ENCODE data around the gene HERC2.
"Not testable (repeated sequence)": the region's sequence is repeated elsewhere in the genome, so short reads cannot be mapped to it uniquely, and the experiment has no call there.

HERC2 gene

GRCh38 chr15:28274635-28275034, 47.3 kb downstream of the HERC2 start:
- DNase-seq: no peak

- DNase-seq: no peak
Measured at GRCh38 chr15:28273873-28274610, 47.9 kb downstream of the HERC2 start.

- no peak for DNase-seq
Measured at GRCh38 chr15:28273468-28273867, 48.5 kb downstream of the HERC2 start.

GRCh38 chr15:28272587-28272986, 49.4 kb downstream of the HERC2 start:
- no peak for DNase-seq

- no peak for DNase-seq
Measured at GRCh38 chr15:28271697-28272260, 50.2 kb downstream of the HERC2 start.

- DNase-seq: no peak
Measured at GRCh38 chr15:28269097-28269496, 52.9 kb downstream of the HERC2 start.

GRCh38 chr15:28267727-28268126, 54.3 kb downstream of the HERC2 start:
- DNase-seq: no peak

GRCh38 chr15:28265334-28266019, 56.5 kb downstream of the HERC2 start:
- no peak for DNase-seq

GRCh38 chr15:28264166-28264565, 57.8 kb downstream of the HERC2 start:
- DNase-seq: no peak

GRCh38 chr15:28262438-28262837, 59.5 kb downstream of the HERC2 start:
- no peak for DNase-seq

- DNase-seq: no peak
Measured at GRCh38 chr15:28260722-28261121, 61.3 kb downstream of the HERC2 start.

- no peak for DNase-seq
Measured at GRCh38 chr15:28260317-28260716, 61.7 kb downstream of the HERC2 start.

- DNase-seq: no peak
Measured at GRCh38 chr15:28255965-28256364, 66.0 kb downstream of the HERC2 start.

- DNase-seq: no peak
Measured at GRCh38 chr15:28252831-28253230, 69.1 kb downstream of the HERC2 start.

- no peak for DNase-seq
Measured at GRCh38 chr15:28246605-28247004, 75.4 kb downstream of the HERC2 start.

GRCh38 chr15:28243901-28244300, 78.1 kb downstream of the HERC2 start:
- no peak for DNase-seq

- DNase-seq: no peak
Measured at GRCh38 chr15:28243399-28243798, 78.6 kb downstream of the HERC2 start.

GRCh38 chr15:28238296-28238695, 83.7 kb downstream of the HERC2 start:
- DNase-seq: not testable (repeated sequence)

- DNase-seq: not testable (repeated sequence)
Measured at GRCh38 chr15:28231743-28232142, 90.2 kb downstream of the HERC2 start.

- DNase-seq: not testable (repeated sequence)
Measured at GRCh38 chr15:28231336-28231735, 90.6 kb downstream of the HERC2 start.

- DNase-seq: not testable (repeated sequence)
Measured at GRCh38 chr15:28228990-28229640, 92.9 kb downstream of the HERC2 start.

- no peak for DNase-seq
Measured at GRCh38 chr15:28228096-28228495, 93.9 kb downstream of the HERC2 start.

- DNase-seq: not testable (repeated sequence)
Measured at GRCh38 chr15:28227303-28227702, 94.7 kb downstream of the HERC2 start.
